MG63 (cell line): ENCODE data around the gene RENBP. TPM values are rescaled to one million over a fixed set of nuclear protein-coding genes. Genes with fewer than 3 reads are reported as not detected.

Experiments
- DNase-seq: peaks from one replicate; pipeline ENCODE4 v3.0.0-alpha.2; 2020
- H3K27me3 ChIP-seq: fragments of 250-450 bp; sonication (Bioruptor Pico); 2 replicates; pipeline ENCODE4 v1.5.1; 2020; ENCODE audit warnings: mild to moderate bottlenecking, moderate library complexity
- H3K36me3 ChIP-seq: fragments of 250-450 bp; sonication (Bioruptor Pico); 2 replicates; pipeline ENCODE4 v1.5.1; 2020; ENCODE audit warnings: mild to moderate bottlenecking, moderate library complexity
- H3K4me3 ChIP-seq: fragments of 250-450 bp; sonication (Bioruptor Pico); 2 replicates; pipeline ENCODE4 v1.5.1; 2020; ENCODE audit warnings: mild to moderate bottlenecking, moderate library complexity
- H3K9me3 ChIP-seq: fragments of 250-450 bp; sonication (Bioruptor Pico); 2 replicates; pipeline ENCODE4 v1.5.1; 2020; ENCODE audit warnings: mild to moderate bottlenecking, moderate library complexity
- total RNA-seq: library from RNA; depleted of rRNA; stranded (reverse); fragments of >200 nt; shearing (Covaris generic); gene quantifications from 2 replicates; pipeline ENCODE4 v1.2.3, GENCODE V29; 2014; ENCODE audit warnings: low replicate concordance

The RENBP gene
- total RNA-seq, 1 experiment from 2014 or later: not detected

GRCh38 chrX:153961292-153961691, 16.8 kb upstream of the RENBP start:
- Histone ChIP-seq H3K36me3 (peaks cover 14% of the 10 kb centered on the region), H3K4me3 (no peak overlapping the region), H3K9me3 (no peaks in the 10 kb centered on the region), H3K27me3 (no peaks in the 10 kb centered on the region)
- DNase-seq: no peak

- Histone ChIP-seq H3K27me3 (no peaks in the 10 kb centered on the region), H3K9me3 (no peaks in the 10 kb centered on the region), H3K4me3 (no peak overlapping the region), H3K36me3 (peaks cover 14% of the 10 kb centered on the region)
- DNase-seq: no peak
Observed at GRCh38 chrX:153960786-153961185, 16.3 kb upstream of the RENBP start.

GRCh38 chrX:153960077-153960476, 15.6 kb upstream of the RENBP start:
- no peaks in the 10 kb centered on the region for H3K9me3 ChIP-seq
- DNase-seq: no peak
- H3K36me3 ChIP-seq: peaks cover 14% of the 10 kb centered on the region
- no peaks in the 10 kb centered on the region for H3K27me3 ChIP-seq
- H3K4me3 ChIP-seq: no peak overlapping the region

- H3K4me3 ChIP-seq: no peak overlapping the region
- H3K27me3 ChIP-seq: no peaks in the 10 kb centered on the region
- no peak for DNase-seq
- H3K9me3 ChIP-seq: no peaks in the 10 kb centered on the region
- H3K36me3 ChIP-seq: peaks cover 14% of the 10 kb centered on the region
Observed at GRCh38 chrX:153959649-153960048, 15.2 kb upstream of the RENBP start.

- H3K36me3 ChIP-seq: peaks cover 21% of the 10 kb centered on the region
- no peak for DNase-seq
- H3K9me3 ChIP-seq: no peaks in the 10 kb centered on the region
- H3K4me3 ChIP-seq: no peak overlapping the region
- no peaks in the 10 kb centered on the region for H3K27me3 ChIP-seq
Observed at GRCh38 chrX:153958605-153959004, 14.2 kb upstream of the RENBP start.

- Histone ChIP-seq H3K27me3 (no peaks in the 10 kb centered on the region), H3K4me3 (no peak overlapping the region), H3K9me3 (no peaks in the 10 kb centered on the region), H3K36me3 (peaks cover 33% of the 10 kb centered on the region)
- no peak for DNase-seq
Observed at GRCh38 chrX:153957224-153957623, 12.8 kb upstream of the RENBP start.

GRCh38 chrX:153956044-153956907, 11.8 kb upstream of the RENBP start:
- Histone ChIP-seq H3K4me3 (no peak overlapping the region), H3K36me3 (peaks cover 25% of the 10 kb centered on the region), H3K27me3 (no peaks in the 10 kb centered on the region), H3K9me3 (no peaks in the 10 kb centered on the region)
- no peak for DNase-seq

- Histone ChIP-seq H3K36me3 (peaks cover 24% of the 10 kb centered on the region), H3K9me3 (no peaks in the 10 kb centered on the region), H3K4me3 (no peak overlapping the region), H3K27me3 (no peaks in the 10 kb centered on the region)
- no peak for DNase-seq
Observed at GRCh38 chrX:153955228-153955732, 10.8 kb upstream of the RENBP start.

- Histone ChIP-seq H3K9me3 (no peaks in the 10 kb centered on the region), H3K27me3 (no peaks in the 10 kb centered on the region), H3K4me3 (no peak overlapping the region), H3K36me3 (peaks cover 25% of the 10 kb centered on the region)
- DNase-seq: no peak
Observed at GRCh38 chrX:153954558-153955227, 10.2 kb upstream of the RENBP start.

GRCh38 chrX:153953892-153954557, 9.6 kb upstream of the RENBP start:
- no peak for DNase-seq
- no peaks in the 10 kb centered on the region for H3K9me3 ChIP-seq
- no peaks in the 10 kb centered on the region for H3K27me3 ChIP-seq
- peaks cover 27% of the 10 kb centered on the region for H3K36me3 ChIP-seq
- no peak overlapping the region for H3K4me3 ChIP-seq

GRCh38 chrX:153953342-153953830, 8.9 kb upstream of the RENBP start:
- H3K36me3 ChIP-seq: peaks cover 27% of the 10 kb centered on the region
- peak; percentile 14 for DNase-seq
- H3K4me3 ChIP-seq: no peak overlapping the region

GRCh38 chrX:153952373-153953026, 8.1 kb upstream of the RENBP start:
- Histone ChIP-seq H3K36me3 (peaks cover 27% of the 10 kb centered on the region), H3K4me3 (no peak overlapping the region), H3K27me3 (no peaks in the 10 kb centered on the region), H3K9me3 (no peaks in the 10 kb centered on the region)
- no peak for DNase-seq

More at GRCh38 chrX:153953342-153953830, 8.9 kb upstream of the RENBP start:
- Histone ChIP-seq H3K9me3 (no peaks in the 10 kb centered on the region), H3K27me3 (no peaks in the 10 kb centered on the region)

- Histone ChIP-seq H3K4me3 (no peak overlapping the region), H3K9me3 (no peaks in the 10 kb centered on the region), H3K27me3 (no peaks in the 10 kb centered on the region), H3K36me3 (peaks cover 27% of the 10 kb centered on the region)
- DNase-seq: no peak
Observed at GRCh38 chrX:153951683-153952372, 7.4 kb upstream of the RENBP start.

- Histone ChIP-seq H3K9me3 (no peaks in the 10 kb centered on the region), H3K4me3 (no peak overlapping the region), H3K27me3 (no peaks in the 10 kb centered on the region), H3K36me3 (peaks cover 24% of the 10 kb centered on the region)
- DNase-seq: no peak
Observed at GRCh38 chrX:153950127-153950526, 5.7 kb upstream of the RENBP start.

GRCh38 chrX:153948847-153949805, 4.7 kb upstream of the RENBP start:
- Histone ChIP-seq H3K4me3 (no peak overlapping the region), H3K36me3 (peaks cover 22% of the 10 kb centered on the region), H3K27me3 (no peaks in the 10 kb centered on the region), H3K9me3 (no peaks in the 10 kb centered on the region)
- no peak for DNase-seq
